GM12892 (cell line): ENCODE data around the gene MKNK2.

Source experiments
- POLR2A ChIP-seq: IDR thresholded peaks from 2 replicates; pipeline ENCODE4 v1.6.1; 2011; ENCODE audit warnings: low read depth, low read length, control low read depth
- POLR2AphosphoS5 ChIP-seq: IDR thresholded peaks from 2 replicates; pipeline ENCODE4 v1.6.1; 2011; ENCODE audit warnings: low read depth, low read length, control low read depth
- TAF1 ChIP-seq: IDR thresholded peaks from 2 replicates; pipeline ENCODE4 v1.6.1; 2011; ENCODE audit warnings: low read depth, mild to moderate bottlenecking, control low read depth, low read length, borderline replicate concordance

DNA sequence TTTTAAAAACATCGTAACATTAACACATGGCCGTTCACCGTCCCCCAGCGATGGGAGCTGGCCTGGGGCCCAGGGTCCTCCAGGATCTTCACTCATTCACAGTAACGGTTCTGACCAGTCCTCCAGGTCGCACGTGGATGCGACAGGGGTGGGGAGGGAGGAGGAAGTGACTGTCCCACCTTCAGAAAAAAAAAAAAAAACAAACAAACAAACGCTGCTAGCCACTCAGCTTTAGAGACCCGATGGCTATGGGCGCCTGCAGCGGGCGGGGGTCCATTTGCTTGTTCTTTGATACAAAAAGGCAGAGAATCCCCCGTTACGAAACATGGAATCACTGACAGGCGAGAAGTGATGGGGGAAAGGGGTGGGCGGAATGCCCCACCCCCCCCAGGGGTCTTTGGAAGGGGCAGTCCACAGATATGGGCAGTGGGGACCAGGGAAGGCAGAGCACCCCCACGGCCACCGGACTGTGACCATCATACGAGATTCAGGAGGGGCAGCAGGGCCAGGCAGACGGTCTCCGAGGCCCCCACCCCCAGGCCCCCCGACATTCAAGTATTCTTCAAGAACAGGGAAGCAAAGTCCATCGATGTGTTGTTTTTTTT, 13.3 kb downstream of the MKNK2 start:
- TF ChIP-seq POLR2A = no peak
- no peak; the same call in 1 of the 2 replicates for TF ChIP-seq POLR2AphosphoS5
- TF ChIP-seq TAF1 = no peak
